Fibroblast of skin of scalp (primary cell): ENCODE measurements around the gene NFIL3. TPM values are rescaled to one million over a fixed set of nuclear protein-coding genes. Genes with fewer than 3 reads are reported as not detected.
"Not testable (repeated sequence)": the region's sequence is repeated elsewhere in the genome, so short reads cannot be mapped to it uniquely, and the experiment has no call there.

Experiments used
- DNase-seq: peaks from one replicate; pipeline ENCODE4 v3.0.0-alpha.2; 2013
- polyA plus RNA-seq, 2 experiments: library from polyadenylated mRNA; unstranded; fragments of 120-200 nt; gene quantifications; one replicate each; pipeline ENCODE4 v1.2.1, GENCODE V29; 2013; ENCODE audit not compliant: insufficient read length in 2 of 2

NFIL3 gene, protein sequence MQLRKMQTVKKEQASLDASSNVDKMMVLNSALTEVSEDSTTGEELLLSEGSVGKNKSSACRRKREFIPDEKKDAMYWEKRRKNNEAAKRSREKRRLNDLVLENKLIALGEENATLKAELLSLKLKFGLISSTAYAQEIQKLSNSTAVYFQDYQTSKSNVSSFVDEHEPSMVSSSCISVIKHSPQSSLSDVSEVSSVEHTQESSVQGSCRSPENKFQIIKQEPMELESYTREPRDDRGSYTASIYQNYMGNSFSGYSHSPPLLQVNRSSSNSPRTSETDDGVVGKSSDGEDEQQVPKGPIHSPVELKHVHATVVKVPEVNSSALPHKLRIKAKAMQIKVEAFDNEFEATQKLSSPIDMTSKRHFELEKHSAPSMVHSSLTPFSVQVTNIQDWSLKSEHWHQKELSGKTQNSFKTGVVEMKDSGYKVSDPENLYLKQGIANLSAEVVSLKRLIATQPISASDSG
- polyA plus RNA-seq (2013, experiment 1 of 2; ENCODE audit: insufficient read length) = 43.3 TPM
- polyA plus RNA-seq (2013, experiment 2 of 2; ENCODE audit: insufficient read length) = 45.3 TPM

DNA sequence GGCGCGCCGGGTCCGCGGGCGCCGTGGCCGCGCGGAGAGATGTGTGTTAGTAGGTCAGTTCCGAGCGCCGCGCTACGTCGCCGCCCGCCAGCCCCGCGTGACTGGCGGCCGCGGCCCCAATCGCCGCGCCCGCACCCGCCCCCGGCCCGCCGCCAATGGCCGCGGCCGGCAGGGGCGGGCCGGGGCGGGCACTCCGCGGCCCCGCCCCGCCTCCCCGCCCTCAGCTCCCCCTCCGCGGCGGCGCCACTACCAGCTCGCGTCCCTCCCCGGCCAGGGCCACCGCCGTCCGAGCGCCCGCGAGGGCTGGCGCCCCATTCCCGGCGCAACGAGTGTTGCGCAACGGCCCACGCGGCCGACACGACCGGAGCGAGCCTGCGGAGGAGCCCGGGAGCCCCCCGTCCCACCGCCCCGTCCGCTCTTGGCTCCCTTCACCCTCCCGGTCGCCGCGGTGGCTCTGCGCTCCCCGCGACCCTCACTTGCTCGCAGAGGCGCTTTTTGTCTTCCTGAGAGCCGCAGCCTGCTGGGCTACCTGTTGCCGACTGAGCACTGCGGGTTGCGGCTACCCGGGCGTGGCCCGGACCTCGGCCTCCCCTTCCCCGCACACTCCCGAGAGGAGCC is at the start of gene NFIL3:
Gene NFIL3, minus strand, starts transcription at position 48 of the 618 bp plus-strand sequence. CDS start 13,098 bp downstream, outside the sequence.
- DNase-seq = peak; percentile 89

DNA sequence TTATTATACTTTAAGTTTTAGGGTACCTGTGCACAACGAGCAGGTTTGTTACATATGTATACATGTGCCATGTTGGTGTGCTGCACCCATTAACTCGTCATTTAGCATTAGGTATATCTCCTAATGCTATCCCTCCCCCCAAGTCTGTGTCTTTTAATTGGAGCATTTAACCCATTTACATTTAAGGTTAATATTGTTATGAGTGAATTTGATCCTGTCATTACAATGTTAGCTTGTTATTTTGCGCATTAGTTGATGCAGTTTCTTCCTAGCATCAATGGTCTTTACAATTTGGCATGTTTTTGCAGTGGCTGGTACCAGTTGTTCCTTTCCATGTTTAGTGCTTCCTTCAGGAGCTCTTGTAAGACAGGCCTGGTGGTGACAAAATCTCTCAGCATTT is 47.9 kb upstream of the NFIL3 start:
- not testable (repeated sequence) for DNase-seq

DNA sequence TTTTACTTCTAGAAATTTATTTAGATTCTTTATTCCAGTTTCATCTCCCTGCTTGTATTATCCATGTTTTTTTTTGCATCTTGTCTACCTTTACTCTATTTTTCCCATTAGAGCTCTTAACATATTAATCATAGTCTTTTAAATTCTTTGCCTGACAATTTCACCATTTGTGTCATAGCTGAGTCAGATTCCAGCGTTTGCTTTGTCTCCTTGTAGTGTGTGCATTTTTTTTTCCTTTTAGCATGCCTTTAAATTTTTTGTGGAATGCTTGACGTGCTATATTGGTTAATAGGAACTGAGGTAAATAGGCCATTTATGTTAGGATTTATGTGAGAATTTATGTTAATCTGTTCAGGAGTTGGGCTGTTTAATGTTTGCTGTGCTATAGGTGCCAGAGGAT is 41.8 kb upstream of the NFIL3 start:
- DNase-seq = peak; percentile 66

DNA sequence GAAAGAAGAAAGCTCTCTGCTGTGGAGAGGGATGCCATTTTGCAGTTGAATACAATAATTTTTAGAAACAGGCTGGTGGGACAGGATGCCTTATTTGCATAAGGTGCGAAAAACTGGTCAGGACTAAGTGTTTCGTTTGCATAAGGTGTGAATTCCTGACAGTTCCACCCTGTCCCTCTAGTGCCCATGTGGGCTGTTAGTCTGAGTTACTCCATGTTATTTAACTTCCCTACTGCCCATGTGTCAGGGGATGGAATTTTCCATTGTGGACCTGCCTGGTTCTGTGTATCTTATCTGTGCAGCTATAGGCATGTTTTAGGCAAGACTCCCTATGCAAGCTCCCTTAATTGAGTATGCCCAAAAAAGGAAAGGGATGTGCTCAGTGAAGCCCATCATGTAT is 35.3 kb upstream of the NFIL3 start:
- no peak for DNase-seq

DNA sequence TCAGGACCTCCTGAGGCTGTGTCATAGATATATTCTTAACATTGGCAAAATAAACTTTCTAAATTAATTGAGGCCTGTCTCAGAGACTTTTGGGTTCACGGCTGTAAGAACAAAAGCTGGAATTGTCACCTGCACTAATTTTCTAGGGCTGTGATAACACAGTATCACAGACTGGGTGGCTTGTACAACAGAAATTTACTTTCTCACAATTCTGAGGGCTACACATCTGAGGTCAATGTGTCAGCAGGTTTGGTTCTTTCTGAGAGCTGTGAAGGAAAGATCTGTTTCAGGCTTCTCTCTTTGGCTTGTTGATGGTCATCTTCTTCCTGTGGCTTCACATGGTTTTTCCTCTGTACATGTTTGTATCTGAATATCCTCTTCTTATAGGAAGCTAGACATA is 29.2 kb upstream of the NFIL3 start:
- DNase-seq = no peak

DNA sequence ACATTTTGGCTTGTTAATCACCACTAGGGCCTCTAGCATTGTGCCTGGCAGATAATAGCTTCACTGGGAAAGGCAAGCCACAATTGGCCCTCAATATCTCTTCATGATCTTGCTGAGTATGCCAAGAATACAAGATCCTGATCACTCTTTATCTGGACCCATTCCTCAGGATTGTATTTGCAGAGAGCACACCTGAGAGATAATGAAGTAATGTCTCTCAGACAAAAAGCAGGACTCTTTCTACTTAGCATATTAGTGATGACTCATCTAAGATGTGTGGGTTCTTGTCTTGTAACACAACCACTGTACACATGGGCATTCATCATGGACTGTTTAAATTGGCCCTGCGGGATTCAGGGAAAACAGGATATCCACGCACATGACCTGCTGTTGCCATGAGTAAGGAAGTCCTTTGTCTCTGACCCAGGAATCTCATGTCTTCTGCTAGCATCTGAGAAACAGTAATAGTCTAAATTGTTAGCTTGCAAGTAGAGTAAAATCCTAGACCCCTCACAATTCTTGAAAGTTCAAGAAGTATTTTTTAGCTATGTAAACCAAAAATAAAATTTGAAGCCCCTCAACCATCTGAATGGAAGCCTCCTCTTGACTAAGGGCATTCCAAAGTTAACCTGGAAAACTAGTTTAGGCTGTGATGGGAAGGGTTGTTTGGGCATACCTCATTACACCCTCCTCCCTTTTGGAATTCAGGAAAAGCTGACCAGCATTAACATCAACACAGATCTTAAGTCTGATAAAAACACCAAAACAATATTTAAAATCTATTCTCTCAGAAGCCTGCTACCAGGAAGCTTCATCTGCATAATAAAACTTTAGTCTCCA is 28.0 kb upstream of the NFIL3 start:
- DNase-seq = no peak

DNA sequence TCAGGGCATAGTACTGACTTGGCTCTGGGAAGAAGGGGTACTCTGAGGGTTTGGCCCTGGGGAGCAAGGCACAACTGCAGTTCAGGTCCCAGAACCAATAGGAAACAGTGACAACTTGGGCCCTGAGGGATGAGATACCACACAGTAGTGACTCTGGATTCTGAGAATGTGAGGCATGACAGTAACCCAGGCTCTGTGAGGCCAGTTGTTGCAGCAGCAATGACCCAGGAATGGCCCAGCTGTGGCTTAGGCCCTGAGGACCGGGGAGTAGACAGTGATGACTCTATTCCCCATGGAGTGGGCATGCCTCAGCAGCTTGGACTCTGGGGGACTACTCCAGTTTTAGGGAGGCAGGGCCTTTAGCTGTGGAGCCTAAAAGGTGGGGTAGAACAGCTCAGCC is 21.5 kb upstream of the NFIL3 start:
- DNase-seq = peak; percentile 27

DNA sequence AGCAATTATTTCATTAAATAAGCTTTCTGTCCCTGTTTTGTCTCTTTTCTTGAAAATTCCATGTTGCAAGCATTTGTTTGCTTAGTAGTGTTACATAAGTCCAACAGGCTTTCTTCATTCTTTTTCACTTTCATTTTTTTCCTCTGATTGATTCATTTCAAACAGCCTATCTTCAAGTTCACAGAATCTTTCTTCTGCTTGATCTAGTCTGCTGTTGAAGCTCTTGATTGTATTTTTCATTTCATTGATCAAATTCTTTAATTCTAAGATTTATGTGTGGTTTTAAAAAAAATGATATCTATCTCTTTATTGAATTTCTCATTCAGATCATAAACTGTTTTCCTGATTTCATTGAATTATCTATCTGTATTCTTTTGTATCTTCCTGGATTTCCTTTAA is 20.4 kb upstream of the NFIL3 start:
- DNase-seq = no peak

DNA sequence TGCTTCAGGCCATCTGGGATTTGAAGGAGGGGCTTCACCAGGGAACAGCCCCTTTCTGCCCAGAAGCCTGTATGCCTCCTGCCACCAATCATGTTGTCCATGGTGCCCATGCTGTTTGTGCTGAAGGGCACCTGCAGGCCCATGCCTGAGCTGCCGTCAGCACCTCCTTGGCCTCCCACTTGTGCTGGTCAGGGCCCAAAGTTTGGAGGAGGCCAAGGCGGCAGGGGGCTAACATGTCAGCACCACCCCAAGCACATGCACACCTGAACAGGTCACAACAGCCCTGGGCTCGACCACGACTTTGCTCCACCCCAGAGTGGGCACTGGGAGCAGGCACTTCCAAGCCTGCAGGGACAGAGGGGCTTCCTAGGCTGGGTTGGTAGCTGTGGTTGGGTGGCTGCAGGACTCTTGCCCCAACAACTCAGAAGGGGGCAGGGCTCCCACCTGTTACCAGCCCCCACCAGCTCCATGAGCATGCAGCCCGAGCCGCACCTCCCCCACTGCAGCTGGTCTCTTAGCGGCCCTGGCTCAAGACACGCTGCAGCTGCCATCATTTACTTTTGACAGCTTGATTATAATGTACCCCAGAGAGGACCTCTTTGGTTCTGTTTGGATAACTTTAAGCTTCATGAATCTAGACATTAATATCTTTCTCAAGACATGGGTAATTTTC is 19.8 kb upstream of the NFIL3 start:
- no peak for DNase-seq

DNA sequence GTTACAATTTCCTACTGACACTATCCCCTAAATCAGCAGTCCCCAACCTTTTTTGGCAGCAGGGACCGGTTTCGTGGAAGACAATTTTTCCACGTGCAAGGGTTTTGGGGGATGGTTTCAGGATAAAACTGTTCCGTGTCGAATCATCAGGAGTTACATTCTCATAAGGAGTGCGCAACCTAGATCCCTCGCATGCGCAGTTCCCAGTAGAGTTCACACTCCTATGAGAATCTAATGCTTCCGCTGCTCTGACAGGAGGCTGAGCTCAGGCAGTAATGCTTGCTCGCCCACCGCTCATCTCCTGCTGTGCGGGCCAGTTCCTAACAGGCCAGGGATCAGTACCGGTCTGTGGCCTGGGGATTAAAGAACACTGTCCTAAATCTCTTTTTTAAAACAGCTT is 13.2 kb upstream of the NFIL3 start:
- no peak for DNase-seq

DNA sequence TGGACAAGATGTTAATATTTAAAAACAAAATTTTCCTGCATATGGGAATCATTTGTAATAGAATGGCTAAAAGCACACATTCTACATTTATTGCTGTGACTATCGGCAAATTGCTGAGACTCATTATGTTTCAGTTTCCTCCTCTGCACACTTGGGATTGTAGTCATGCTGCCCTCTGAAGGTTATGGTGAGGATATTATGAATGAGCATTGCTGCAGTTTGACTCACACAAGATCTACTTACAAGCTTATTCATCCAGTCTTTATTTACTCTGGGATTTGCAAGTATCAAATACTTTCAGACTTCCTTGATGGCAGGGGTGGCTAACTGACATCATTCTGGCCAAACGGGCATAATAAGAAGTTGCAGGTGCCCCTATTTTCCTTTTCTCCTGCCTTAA is 9.5 kb upstream of the NFIL3 start:
- peak; percentile 89 for DNase-seq

DNA sequence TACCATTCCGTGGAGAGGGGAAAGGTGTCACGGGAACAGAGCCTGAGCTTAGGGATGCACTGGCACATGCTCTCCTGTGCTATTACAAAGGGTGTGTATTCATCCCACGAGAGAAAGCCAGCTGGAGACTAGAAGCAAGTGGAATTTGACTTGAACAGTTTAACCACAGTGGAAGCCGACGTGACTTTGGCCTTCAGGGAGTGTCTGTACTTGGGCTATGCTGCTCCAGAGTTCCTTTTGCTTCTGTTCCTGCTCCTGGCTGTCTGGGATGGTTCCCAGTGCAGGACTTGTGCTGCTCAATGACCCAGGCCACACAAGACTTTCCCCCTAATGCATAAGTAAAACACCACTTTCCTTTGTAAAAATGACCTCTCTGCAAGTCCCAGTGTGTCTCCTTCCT is 7.9 kb upstream of the NFIL3 start:
- DNase-seq = no peak

DNA sequence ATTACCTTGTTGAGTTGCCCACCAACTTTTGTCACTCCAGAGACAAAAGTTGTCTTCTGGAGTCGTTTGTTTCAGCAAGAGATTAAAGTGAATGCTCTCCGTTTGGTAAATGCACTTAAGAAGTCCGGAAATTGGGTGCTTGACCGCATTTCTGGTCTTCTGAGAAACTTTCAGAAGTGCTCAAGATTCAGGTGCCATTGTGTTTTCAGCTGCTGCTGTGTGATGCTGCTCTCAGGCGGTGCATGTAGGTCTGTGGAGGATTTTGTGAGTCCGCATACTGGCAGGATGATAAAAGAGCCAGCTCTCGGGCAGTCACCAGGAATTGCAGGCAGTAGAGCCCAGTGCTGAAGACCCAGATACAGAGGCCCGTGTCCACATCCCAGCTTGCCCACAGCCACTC is 5.9 kb upstream of the NFIL3 start:
- DNase-seq = no peak

DNA sequence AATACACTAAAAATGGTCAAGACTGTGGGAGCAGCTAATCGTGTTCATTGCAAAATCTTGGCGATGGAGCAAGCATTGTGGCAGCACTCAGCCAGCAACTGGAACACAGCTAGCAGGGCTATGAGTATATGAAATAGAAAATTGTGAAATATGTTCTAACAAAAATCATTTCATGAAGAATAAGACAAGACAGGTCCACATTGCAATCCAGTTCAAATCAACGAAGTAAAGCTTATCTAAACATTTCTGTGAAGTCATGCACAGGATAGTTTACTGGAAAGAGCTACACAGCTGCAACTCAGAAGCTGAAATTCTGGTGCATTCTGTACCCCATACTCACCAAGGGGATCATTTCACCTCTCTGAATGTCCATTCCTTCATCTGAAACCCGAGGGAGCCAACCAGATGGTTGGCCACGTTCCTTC is 5.3 kb upstream of the NFIL3 start:
- no peak for DNase-seq

DNA sequence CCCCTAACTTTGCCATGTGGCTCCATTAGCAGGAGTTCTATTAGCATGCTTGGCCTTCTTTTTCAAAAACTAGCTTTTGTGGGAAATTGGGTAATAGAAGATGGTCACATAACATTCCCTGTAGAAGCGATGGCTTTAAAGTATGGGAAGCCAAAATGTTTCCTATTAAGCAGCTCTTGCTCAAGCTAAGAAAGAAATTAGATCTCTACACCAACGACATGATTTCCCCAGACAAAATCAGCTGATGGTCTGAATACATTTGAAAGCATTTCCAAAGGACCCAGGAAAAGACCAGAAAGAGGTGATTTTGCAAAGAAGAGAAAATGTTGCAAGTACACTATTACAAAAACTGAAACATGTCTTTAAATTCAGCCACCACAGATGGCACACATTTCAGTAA is 4.8 kb upstream of the NFIL3 start:
- no peak for DNase-seq

DNA sequence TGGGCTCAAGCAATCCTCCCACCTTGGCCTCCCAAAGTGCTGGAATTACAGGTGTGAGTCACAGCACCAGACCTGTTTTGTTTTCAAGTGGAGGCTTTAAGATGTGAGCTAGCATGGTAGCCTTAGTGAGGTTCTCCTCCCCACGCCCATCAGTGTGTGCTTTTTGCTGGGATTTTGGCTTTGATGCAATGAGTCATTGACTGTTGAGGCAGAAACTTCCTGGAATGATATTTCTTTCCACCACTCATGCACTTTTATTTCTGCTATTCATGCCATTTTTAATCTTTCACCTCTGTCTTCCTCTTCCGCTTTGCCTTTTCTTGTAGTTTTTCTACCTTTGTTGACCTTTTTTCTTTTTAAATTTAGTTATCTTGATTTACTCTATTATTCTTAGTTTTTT is 4.2 kb upstream of the NFIL3 start:
- DNase-seq = peak; percentile 54

DNA sequence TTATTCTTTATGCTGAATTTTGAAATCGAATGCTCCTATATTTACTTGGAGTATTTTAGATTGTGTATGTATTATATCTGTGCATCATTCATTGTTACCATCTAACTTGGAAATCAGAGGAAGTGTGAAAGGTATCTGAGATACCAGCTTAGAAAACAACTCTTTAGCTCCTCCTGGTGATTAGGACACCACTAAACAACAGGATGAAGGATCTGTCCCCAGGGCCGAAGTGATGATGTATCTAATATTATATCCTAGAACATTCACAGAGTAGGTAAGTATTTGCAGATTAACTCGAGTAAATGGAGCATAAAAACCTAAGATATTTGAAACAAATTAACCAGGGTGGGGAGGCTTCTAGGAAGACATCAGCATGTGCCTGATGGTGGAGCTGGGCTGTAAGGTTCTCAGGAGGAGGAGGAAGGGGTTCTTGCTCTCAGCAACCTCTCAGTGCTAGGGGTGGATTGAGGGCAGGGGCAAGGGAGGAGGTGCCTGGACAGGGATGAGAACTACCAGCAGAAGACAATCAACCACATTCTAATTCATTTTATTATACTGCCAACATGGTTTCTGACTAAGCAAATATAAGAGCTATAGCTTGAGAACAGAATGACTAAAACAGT is 2.6 kb upstream of the NFIL3 start:
- DNase-seq = peak; percentile 60

DNA sequence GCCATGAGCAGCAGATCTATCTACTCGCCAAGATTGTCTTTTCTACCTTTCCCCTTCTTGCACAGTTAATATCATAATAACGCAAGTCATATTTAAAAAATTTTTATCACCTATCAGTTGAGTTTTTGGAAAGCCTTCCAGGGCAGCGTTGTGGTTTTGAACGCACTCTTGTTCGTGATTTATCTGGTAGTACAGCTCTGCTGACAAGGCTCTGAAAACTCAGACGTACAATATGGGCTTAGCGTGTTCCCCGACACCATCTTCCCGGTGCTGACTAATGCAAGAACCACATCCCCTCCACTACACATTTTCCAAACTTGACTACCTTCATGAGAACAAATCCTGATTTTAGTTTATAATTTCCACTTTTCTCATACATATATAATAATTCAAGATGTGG is 1.6 kb upstream of the NFIL3 start:
- no peak for DNase-seq

DNA sequence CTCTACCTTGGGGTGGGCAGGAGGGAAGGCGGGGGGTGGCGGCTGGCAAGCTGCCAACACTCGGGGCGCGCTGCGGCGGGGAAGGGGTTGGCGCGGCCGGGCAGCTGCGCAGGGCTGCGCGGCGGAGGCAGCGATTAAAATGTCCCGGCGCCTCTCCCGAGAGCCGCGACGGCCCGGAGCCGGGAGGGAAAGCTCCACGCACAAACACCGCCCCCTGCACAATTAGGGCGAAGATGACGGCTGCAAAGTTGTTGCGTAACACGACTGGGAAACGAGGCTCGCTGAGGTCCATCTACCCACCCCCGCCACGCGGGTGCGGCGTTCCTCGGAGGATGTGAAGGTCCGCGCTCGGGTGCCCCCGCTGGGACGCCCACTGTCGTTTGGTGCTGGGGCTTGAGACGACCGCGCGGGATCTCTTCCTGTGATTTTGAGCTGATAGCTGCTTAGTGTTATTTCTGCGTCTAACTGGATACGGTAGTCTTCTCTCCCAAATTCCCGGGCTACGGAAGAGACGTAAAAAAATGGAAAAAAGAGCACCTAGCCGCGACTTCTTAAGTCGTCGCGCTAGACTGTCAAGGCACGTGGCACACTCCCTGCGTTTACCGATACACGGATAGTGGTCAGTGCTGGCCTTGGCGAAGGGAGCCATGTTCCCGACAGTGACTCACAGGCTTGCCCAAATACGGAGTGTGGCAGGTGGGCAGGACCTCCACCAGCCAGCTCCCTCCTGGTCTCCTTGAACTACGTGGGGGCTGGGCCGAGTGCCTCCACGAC is 958 bp upstream of the NFIL3 start:
- DNase-seq = peak; percentile 79

DNA sequence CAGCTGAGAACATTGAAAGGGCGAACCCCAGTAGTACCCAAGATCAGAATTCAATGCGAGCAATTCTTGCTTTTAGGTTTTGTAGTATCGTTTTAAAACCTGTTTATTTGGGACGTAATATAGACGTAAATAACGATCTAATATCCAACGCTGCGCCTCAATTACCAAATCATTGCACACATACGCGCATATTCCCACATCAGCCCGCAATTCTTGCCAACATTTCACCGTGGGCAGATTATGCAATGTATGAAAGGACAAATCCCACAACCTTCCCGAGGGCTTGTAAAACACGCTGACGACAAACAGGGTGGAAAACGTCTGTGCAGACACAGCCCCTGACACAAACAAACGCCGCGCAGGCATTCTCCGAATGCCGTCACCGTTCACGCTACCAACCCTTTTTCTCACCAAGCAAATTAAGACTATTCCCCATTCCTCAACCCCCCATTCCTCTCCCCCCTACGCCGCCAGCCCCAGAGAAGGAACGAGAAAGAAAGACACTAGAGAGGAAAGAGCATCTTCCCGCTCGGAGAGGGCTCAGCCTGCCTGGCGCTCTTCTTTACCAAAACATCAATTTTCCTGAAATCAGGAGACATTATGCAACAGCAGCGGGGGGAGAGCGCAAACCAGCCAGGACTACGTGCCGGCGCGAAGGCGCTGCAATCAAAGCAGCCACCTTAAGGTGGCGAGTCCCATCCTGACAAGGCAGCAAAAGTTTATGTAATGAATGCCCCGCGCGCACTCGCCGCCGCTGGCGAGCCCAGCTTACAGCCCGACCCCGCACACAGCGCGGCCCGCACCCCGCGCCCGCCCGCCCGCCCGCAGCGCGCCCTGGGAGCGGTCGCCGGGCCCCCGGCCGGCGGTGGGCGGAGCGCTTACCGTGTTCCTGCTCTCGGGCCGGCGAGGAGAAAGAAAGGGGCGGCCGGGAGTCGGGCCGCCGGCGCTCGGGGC is 597 bp downstream of the NFIL3 start:
- DNase-seq = peak; percentile 80
